ENCODE measurements around the gene MAP4K4.
A peak's percentile ranks its signal among the peaks of the same experiment; 100 is the strongest.

MAP4K4 gene

DNA sequence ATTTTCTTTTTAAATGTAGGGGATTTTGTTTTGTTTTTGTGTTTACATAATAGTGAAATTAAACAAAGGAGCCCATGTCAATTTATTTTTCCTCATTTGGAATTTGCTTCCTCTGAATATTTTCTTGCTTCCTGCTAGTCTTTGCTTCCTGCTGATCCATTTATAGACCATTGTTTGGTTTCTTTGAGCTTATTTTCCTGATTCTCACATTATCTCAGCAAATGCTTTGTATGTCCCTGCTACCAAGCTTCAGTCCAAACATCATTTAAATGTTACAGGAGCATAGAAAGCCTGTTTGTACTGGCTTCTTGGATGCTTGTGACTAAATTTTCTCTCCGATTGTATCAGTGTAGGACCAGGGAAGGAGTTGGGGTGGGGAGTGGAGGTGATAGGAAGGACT is 166.9 kb downstream of the MAP4K4 start:
- DNase-seq (ENCODE audit: low read depth, low spot score): no peak

DNA sequence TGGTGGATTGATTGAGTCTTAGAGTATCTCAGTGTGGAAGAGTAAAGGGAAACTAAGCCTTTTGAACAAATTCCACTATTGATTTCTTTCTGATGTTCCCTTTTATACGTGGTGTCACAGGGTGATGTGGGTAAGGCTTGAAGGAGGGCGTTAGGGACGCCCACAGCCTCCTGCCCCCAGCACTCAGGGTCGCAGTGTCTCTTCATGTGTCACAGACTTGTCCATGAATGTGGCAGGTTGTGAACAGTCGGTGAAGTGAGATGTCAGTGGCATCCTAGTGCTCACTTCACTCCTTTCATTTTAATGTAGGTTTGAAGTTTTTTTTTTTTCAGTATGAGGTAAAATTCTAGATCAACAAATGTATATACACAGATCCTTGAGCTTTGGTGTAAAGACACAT is 171.0 kb downstream of the MAP4K4 start:
- DNase-seq (ENCODE audit: low read depth, low spot score): no peak

DNA sequence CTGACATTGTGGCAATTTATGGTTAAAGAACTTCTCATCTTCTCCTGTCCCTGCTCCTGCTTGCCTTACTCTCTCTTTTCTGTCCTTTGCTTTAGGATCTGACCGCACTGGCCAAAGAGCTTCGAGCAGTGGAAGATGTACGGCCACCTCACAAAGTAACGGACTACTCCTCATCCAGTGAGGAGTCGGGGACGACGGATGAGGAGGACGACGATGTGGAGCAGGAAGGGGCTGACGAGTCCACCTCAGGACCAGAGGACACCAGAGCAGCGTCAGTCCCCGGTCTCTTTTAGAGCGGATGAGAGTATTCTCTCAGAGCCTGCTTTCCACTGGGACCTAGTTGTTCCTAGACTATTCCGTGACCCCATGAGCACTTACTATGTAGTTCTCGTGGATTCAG is 172.0 kb downstream of the MAP4K4 start:
- no peak for DNase-seq (ENCODE audit: low read depth, low spot score)

DNA sequence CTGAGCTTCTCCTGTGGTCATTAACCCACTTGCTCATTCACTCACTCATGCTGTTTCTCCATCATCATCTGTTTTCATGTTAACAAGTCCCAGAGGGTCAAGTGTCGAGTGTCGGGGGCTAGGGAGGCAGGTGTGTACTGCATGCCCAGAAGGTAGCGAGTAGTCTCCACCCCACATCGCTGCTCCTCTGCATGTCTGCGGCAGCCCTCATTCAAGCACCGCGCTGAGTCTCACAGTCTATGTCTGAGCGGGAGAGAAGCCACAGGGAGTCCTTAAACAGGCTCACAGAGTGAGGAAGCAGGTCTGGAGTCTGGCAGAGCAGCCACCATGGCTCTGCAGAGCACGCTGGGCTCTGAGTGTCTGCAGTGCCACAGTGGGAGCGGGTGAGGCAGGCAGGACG is 172.9 kb downstream of the MAP4K4 start:
- DNase-seq (ENCODE audit: low read depth, low spot score): no peak

DNA sequence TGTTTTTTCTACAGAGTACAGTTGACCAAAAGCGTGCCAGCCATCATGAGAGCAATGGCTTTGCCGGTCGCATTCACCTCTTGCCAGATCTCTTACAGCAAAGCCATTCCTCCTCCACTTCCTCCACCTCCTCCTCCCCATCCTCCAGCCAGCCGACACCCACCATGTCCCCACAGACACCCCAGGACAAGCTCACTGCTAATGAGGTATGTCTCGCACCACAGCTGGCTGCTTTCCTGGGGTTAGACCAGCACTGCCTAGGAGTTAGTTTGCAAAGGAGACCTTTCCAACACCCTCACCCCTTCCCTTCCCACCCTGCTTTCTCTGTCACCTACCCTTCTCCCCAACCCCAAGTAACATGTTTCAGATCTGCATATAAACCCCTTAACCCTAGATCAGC is 174.0 kb downstream of the MAP4K4 start:
- DNase-seq (ENCODE audit: low read depth, low spot score): no peak

DNA sequence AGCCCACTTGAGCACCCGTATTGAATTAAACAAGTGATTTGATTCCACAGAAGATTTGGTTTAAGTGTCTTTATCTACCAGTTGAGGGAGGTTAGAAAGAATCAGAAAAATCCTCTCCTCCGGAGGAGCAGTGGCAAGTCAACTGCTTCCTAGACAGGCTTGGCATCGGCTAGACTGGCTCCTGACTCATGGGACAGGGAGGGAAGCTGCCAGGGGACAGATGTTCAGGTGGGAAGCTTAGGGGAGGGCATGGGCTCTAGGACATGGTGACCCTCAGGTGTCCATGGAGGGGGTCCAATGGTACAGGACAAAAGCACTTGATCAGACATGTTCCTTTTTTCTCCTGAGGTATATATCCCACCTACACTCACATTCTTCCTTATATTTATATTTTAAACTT is 175.0 kb downstream of the MAP4K4 start:
- DNase-seq (ENCODE audit: low read depth, low spot score): peak; percentile 42

DNA sequence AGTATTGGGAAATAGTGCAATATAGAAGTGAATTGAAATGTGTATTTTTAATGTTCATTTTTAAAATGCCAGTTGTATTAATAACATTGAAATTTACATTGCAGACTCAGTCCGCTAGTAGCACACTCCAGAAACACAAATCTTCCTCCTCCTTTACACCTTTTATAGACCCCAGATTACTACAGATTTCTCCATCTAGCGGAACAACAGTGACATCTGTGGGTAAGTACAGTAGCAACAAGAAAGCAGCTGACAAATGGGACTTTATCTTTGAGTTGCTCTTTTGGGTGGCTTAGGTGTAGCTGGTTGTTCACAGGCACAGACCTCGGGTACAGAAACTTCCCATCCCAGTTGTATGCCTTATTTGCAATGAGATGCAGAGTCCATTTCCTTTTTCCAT is 176.0 kb downstream of the MAP4K4 start:
- peak; percentile 23 for DNase-seq (ENCODE audit: low read depth, low spot score)

DNA sequence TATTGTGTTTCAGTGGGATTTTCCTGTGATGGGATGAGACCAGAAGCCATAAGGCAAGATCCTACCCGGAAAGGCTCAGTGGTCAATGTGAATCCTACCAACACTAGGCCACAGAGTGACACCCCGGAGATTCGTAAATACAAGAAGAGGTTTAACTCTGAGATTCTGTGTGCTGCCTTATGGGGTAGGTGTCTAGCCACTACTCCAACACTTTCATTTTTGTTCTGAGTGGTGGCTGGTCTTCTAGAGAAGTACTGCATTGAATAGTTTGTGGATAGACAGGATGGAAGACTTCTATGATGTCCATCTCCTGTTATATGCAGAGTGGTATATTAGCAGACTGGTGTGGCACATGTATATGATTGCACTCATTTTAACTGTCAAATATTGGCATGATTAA is 176.6 kb downstream of the MAP4K4 start:
- DNase-seq (ENCODE audit: low read depth, low spot score): no peak

DNA sequence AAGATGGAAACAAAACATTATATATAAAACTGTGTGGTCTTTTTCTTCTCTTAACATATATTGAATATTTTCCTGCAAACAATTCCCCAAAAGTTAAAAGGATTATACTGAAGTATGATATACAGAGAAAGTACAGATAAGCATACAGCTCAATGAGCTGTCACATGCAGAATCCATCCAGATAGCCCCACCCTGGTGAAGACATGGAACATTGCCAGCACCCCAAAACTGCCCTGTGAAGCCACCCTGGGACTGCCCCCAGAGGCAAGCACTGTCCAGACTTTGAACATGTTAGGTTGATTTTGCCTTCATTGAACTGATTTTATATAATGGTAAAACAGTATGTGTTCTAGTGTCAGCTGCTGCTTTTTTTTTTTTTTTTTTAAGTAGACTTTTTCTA is 182.0 kb downstream of the MAP4K4 start:
- DNase-seq (ENCODE audit: low read depth, low spot score): no peak

DNA sequence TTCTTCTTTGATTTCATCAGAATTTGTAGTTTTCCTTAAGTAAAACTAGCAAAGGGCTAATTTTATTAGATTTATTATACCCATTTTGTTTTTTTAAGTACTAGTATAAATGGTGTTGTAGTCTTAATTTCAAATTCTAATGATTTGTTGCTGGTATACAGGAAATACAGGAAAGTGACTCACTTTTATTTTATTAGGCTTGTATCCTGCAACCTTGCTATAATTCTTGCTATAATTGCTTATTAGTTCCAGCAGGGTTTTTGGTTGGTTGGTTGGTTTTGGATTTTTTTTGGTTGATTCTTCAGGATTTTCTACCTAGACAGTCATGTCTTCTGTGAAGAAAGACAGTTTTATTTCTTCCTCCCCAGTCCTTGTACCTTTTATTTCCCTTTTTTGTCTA is 183.6 kb downstream of the MAP4K4 start:
- no peak for DNase-seq (ENCODE audit: low read depth, low spot score)

DNA sequence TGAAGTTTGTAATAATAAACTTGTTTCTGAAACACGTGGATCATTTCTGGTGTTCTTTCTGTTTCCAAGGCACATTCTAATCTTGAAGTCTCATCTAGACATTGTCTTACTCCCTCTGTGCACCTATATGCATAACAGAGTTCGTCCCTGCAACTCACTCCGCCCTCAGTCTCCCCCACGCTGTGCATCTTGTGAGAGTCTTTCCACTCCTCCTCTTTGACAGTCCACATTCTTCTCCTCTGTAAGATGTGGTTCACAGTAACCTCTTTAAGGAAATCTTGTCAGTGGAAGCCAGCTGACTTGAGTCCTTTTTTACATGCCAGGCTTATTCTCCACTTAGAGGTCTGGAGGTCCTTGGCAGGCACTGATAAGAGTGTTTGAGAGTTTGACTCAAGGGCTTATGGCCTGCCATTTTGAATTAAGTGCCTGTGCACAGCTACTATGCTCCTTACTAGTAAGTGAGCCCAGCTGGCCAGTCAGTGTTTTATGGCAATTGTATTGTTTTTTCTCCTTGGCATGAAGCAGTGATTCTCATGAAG is 185.3 kb downstream of the MAP4K4 start:
- DNase-seq (ENCODE audit: low read depth, low spot score): no peak

DNA sequence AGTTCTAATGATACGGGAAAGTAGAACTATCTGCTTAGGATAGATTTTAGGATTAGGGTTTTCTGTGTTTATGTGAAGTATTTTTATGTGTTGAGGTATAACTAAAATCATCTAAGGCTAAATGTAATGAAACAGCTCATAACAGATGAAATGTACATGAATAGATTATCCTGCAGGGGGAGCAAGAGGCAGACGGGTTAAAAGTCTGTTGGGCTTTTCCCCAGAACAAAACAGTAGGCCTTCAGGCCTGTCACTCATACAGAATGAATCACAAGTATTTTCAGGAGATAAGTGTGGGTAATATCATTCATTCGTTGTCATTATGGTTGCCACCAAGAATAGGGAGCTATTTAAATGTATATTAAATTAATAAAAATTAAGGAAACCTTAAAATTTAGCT is 186.4 kb downstream of the MAP4K4 start:
- DNase-seq (ENCODE audit: low read depth, low spot score): peak; percentile 68

DNA sequence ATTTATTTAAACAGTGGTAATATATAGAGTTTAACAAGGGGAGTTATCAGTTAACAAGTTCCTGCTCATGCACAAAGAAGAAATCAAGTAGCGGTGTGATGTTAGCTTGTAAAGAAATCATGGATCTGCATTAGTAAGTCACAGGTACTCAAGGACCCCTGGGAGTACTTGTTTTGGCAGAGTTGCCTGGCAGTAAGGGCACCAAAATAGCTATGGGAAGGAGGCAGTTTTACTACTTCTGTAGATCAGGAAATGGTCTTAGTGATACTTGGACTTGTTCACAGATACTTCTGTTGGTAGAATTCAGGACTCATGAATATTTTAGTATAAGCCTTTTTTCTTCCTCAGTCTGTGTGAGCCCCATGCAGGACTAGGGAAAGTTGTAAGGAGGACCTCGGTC is 186.9 kb downstream of the MAP4K4 start:
- no peak for DNase-seq (ENCODE audit: low read depth, low spot score)

DNA sequence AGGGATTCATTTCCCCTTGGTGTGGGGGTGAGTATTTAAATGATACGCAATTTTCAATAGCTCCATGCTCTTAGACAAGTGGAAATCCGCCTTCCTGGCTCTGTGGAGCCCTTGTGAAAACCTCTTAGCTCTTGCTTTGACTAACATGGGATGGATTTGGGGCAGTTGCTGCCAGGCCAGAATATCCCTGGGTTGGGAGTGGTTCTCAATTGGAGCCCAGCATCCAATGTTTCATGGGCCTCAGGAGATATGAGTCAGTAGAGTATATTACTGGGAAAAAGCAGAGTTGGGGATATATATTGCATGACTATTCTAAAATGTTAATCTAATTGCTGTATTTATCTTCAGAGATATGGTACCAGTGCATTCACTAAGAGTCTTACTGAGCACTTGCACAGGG is 189.8 kb downstream of the MAP4K4 start:
- DNase-seq (ENCODE audit: low read depth, low spot score): no peak

DNA sequence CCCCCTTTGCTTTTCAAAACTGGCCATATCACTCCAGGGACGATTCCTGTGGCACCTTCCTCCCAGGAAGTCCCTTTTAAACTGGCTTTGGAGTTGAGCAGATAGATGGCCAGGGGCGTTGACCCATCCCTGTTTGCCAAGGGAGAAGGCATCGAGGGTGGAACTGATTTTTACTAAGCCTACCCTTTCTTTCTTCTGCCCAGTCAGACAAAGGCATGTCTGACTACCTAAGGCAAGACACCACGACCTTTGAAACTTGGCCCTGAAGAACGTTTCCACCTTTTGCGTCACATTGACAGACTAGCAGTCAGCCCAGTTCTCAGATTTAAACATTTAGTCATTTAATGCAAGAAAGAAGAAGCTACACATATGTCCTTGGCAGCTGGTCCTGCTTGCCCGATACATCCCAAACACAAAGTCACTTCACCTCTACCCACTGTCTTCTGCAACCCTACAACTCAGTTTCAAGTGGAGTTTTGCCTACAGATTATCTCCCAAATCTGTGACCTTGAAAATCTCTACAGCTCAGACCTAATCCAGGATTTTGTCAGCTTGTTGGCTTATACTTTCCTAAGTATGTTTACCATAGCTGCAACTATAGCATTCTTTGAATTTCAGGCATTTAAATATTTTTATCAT is 192.1 kb downstream of the MAP4K4 start:
- no peak for DNase-seq (ENCODE audit: low read depth, low spot score)

DNA sequence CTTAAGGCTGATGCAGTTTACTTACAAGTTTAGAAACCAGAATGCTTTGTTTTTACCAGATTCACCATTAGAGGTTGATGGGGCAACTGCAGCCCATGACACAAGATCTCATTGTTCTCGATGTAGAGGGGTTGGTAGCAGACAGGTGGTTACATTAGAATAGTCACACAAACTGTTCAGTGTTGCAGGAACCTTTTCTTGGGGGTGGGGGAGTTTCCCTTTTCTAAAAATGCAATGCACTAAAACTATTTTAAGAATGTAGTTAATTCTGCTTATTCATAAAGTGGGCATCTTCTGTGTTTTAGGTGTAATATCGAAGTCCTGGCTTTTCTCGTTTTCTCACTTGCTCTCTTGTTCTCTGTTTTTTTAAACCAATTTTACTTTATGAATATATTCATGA is 194.9 kb downstream of the MAP4K4 start:
- no peak for DNase-seq (ENCODE audit: low read depth, low spot score)

DNA sequence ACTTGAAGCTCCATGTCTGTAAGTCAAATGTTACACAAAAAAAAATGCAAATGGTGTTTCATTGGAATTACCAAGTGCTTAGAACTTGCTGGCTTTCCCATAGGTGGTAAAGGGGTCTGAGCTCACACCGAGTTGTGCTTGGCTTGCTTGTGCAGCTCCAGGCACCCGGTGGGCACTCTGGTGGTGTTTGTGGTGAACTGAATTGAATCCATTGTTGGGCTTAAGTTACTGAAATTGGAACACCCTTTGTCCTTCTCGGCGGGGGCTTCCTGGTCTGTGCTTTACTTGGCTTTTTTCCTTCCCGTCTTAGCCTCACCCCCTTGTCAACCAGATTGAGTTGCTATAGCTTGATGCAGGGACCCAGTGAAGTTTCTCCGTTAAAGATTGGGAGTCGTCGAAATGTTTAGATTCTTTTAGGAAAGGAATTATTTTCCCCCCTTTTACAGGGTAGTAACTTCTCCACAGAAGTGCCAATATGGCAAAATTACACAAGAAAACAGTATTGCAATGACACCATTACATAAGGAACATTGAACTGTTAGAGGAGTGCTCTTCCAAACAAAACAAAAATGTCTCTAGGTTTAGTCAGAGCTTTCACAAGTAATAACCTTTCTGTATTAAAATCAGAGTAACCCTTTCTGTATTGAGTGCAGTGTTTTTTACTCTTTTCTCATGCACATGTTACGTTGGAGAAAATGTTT is 196.3 kb downstream of the MAP4K4 start:
- DNase-seq (ENCODE audit: low read depth, low spot score): peak; percentile 68

DNA sequence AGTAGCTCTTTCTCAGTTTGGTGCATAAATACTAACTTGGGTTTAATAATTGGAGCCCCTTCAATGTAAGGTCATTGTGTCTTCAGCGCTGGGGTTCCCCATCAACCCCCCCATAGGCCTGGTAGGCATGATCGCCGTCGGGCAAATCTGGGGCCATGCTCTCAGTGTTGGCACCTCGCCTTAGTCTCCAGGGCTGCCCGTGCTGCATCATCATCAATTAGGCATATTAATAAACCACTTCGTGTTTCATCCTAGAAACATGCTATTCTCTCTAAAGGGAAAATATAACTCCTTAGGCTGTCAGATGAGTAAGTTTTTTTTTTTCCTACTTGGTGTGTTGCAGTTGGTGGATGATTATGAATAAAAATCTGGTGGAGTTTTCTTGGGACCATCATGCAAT is 197.5 kb downstream of the MAP4K4 start:
- no peak for DNase-seq (ENCODE audit: low read depth, low spot score)

DNA sequence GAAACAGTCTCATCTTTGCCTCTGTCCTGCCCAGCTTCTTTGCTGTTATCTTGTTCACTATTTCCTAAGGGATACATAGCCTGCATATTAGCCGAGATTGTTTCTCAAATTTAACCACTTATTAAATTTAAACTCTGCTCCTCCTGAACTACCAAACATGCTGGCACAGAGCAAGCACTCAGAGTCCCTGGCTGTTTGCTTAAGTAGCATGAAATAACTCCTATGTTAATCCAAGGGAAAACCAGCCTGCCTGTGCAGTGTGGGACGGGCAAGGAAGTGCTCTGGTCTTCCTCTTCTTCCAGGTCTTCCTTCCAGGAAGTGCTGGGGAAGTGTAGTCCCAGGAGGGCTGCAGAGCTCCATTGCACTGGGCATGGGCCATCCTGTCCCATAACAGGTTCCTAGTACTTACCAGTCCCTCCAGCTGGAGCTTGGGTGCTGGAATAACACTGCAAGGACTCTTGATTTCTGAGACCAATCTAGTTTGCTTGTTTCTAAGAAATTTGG is 198.4 kb downstream of the MAP4K4 start:
- DNase-seq (ENCODE audit: low read depth, low spot score): no peak

DNA sequence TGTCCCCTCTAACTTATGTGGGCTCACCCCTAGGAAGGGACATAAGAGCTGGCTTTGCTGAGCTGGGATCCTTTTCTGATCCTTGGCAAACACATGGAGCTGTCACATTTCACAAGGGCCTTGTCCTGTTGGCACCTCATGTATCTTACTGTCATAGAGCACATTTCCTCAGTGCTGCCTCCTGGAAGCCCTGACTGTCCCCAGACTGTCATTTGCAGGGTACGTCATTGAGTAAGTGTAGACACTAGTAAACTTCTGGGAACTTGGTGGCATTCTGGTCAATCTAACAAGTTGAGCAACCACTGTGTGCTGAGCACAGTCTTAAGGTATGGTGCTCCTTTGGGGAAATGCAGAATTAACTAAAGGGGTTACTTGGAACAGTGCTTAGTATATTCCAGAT is 199.8 kb downstream of the MAP4K4 start:
- DNase-seq (ENCODE audit: low read depth, low spot score): no peak

DNA sequence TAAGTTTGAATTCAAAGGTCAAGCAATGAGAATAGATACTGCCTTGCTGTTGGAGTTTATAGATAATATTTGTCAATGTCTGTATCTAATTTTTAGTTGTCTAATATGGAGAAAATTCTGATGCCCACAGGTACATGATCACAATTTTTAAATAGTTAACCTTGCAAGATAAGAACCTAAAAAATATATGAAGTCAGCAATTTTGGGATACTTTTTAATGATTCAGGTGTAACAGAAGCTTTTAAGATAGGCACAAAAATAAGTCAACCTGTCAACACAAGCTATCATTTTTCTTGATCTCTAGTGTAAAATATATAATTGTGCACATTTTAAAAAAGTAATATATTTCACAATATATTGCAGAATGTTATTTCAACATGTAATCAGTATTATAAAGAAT is 201.8 kb downstream of the MAP4K4 start:
- DNase-seq (ENCODE audit: low read depth, low spot score): no peak

DNA sequence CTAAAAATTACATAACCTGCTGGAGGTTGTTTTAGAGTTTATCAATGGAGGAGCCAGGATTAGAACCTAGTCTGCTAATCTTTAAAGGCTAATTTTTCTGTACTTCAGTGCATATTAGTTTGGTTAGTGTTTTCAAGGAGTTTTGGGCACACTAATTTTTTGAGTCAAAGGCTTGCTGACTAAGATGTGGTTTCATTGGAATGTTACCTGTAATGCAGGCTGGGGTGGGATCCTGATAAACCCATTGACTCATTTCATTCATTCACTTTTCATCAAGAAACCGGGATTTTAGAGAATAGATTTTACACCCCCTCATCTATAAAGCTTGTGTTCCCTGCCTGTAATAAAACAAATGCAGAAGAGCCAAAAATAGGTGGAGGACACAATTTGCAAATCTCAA is 202.4 kb downstream of the MAP4K4 start:
- peak; percentile 22 for DNase-seq (ENCODE audit: low read depth, low spot score)

DNA sequence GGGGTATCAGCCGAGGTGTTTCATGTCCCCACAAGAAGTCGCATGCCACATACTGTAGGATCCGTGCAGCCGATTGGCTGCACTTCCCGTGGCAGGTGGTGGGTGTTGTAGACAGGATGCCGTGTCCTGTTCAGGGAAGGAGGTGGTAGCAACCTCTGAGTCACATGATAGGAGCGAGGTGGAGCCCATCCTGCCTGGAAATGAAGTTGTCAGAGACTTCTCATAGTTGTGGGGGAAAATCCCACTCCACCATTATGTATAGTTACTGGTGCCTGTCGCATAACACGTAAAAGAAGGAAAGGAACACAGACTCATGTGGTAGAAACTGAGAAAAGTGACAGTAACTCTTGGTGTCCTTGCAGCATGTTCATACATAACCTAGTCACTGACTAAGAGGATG is 202.9 kb downstream of the MAP4K4 start:
- DNase-seq (ENCODE audit: low read depth, low spot score): no peak

All from astrocyte of the hippocampus (primary cell).